Uterus (tissue), 2 donors: ENCODE results near the gene AIFM3.

Experiments
- CTCF ChIP-seq, 4 experiments: fragments of 200-600 bp in 2 of 4; fragments of 450-650 bp in 2 of 4; sonication (generic) in 2 of 4; IDR thresholded peaks; one replicate each; pipeline ENCODE4 v1.5.1; 2016 to 2019; ENCODE audit warnings: antibody characterized with exemption in 4 of 4, mild to moderate bottlenecking in 2 of 4, moderate library complexity in 1 of 4
- POLR2A ChIP-seq, 2 donors: fragments of 450-650 bp; IDR thresholded peaks; one replicate each; pipeline ENCODE4 v1.6.1; 2016; ENCODE audit warnings: antibody characterized with exemption in 2 of 2, mild to moderate bottlenecking in 1 of 2, moderate library complexity in 1 of 2

- no peak for TF ChIP-seq CTCF (IDR thresholded peaks at IDR 0.05)
- TF ChIP-seq POLR2A (IDR thresholded peaks at IDR 0.05), result no peak
These were observed 29.8 kb upstream of the AIFM3 start for GRCh38 chr22:20937031-20937793.
